Measurements from ENCODE around the gene PDGFC. TPM values are rescaled to one million over a fixed set of nuclear protein-coding genes. Genes with fewer than 3 reads are reported as not detected.
"Not testable (repeated sequence)": the region's sequence is repeated elsewhere in the genome, so short reads cannot be mapped to it uniquely, and the experiment has no call there.

Gene PDGFC
- total RNA-seq, 2 donors from 2014 or later, result 0.40 to 4.8 TPM

- no peaks in the 10 kb centered on the region for H3K9me3 ChIP-seq (ENCODE audit: control insufficient read depth, low read length, poor library complexity, severe bottlenecking)
- H3K36me3 Mint-ChIP-seq (ENCODE audit: low read depth), result no peaks in the 10 kb centered on the region
- no peak overlapping the region for H3K27ac Mint-ChIP-seq
- H3K27me3 Mint-ChIP-seq, result no peaks in the 10 kb centered on the region
- ATAC-seq (no peak), DNase-seq (no peak)
- no peak overlapping the region for H3K4me3 Mint-ChIP-seq
- no peaks in the 10 kb centered on the region for H3K4me1 Mint-ChIP-seq
Measured at GRCh38 chr4:156870131-156870530, 101.5 kb downstream of the PDGFC start.

GRCh38 chr4:156866088-156866487 is 105.5 kb downstream of the PDGFC start:
- H3K4me3 Mint-ChIP-seq; H3K9me3 ChIP-seq (ENCODE audit: control insufficient read depth, low read length, poor library complexity, severe bottlenecking); DNase-seq; H3K4me1 Mint-ChIP-seq; ATAC-seq; H3K27ac Mint-ChIP-seq; H3K27me3 Mint-ChIP-seq; H3K36me3 Mint-ChIP-seq (ENCODE audit: low read depth): not testable (repeated sequence)

- H3K9me3 ChIP-seq (ENCODE audit: control insufficient read depth, low read length, poor library complexity, severe bottlenecking), result no peaks in the 10 kb centered on the region
- Mint-ChIP-seq H3K36me3 (ENCODE audit: low read depth) (no peaks in the 10 kb centered on the region), H3K27ac (no peak overlapping the region), H3K4me1 (no peaks in the 10 kb centered on the region), H3K27me3 (no peaks in the 10 kb centered on the region), H3K4me3 (no peak overlapping the region)
- DNase-seq (no peak), ATAC-seq (no peak)
Measured at GRCh38 chr4:156865451-156865850, 106.1 kb downstream of the PDGFC start.

GRCh38 chr4:156858071-156858470 is 113.5 kb downstream of the PDGFC start:
- Mint-ChIP-seq H3K27me3 (no peaks in the 10 kb centered on the region), H3K4me3 (no peak overlapping the region), H3K4me1 (no peaks in the 10 kb centered on the region)

GRCh38 chr4:156838761-156839160 is 132.8 kb downstream of the PDGFC start:
- no peak for DNase-seq
- no peaks in the 10 kb centered on the region for H3K27me3 Mint-ChIP-seq
- no peaks in the 10 kb centered on the region for H3K4me1 Mint-ChIP-seq
- H3K4me3 Mint-ChIP-seq, result no peak overlapping the region
- H3K9me3 ChIP-seq (ENCODE audit: control insufficient read depth, low read length, poor library complexity, severe bottlenecking), result peaks cover 3% of the 10 kb centered on the region
- H3K27ac Mint-ChIP-seq, result no peak overlapping the region
- no peaks in the 10 kb centered on the region for H3K36me3 Mint-ChIP-seq (ENCODE audit: low read depth)
- ATAC-seq, result no peak

More at GRCh38 chr4:156858071-156858470, 113.5 kb downstream of the PDGFC start:
- no peaks in the 10 kb centered on the region for H3K9me3 ChIP-seq (ENCODE audit: control insufficient read depth, low read length, poor library complexity, severe bottlenecking)
- DNase-seq (no peak), ATAC-seq (no peak)
- Mint-ChIP-seq H3K27ac (no peak overlapping the region), H3K36me3 (ENCODE audit: low read depth) (no peaks in the 10 kb centered on the region)

- no peak for ATAC-seq
Measured at GRCh38 chr4:156837625-156838345, 133.8 kb downstream of the PDGFC start.

GRCh38 chr4:156832886-156833285 is 138.7 kb downstream of the PDGFC start:
- no peaks in the 10 kb centered on the region for H3K36me3 Mint-ChIP-seq (ENCODE audit: low read depth)

More at GRCh38 chr4:156837625-156838345, 133.8 kb downstream of the PDGFC start:
- H3K36me3 Mint-ChIP-seq (ENCODE audit: low read depth), result no peaks in the 10 kb centered on the region
- DNase-seq, result no peak
- no peaks in the 10 kb centered on the region for H3K27me3 Mint-ChIP-seq
- H3K4me3 Mint-ChIP-seq, result no peak overlapping the region
- no peaks in the 10 kb centered on the region for H3K4me1 Mint-ChIP-seq
- no peak overlapping the region for H3K27ac Mint-ChIP-seq
- H3K9me3 ChIP-seq (ENCODE audit: control insufficient read depth, low read length, poor library complexity, severe bottlenecking), result peaks cover 3% of the 10 kb centered on the region

GRCh38 chr4:156830351-156830750 is 141.2 kb downstream of the PDGFC start:
- ATAC-seq, result no peak
- peaks cover 2% of the 10 kb centered on the region for H3K9me3 ChIP-seq (ENCODE audit: control insufficient read depth, low read length, poor library complexity, severe bottlenecking)
- Mint-ChIP-seq H3K27ac (no peak overlapping the region), H3K4me1 (no peaks in the 10 kb centered on the region), H3K36me3 (ENCODE audit: low read depth) (no peaks in the 10 kb centered on the region), H3K4me3 (no peak overlapping the region), H3K27me3 (no peaks in the 10 kb centered on the region)
- no peak for DNase-seq

More at GRCh38 chr4:156832886-156833285, 138.7 kb downstream of the PDGFC start:
- no peaks in the 10 kb centered on the region for H3K27me3 Mint-ChIP-seq
- no peak overlapping the region for H3K4me3 Mint-ChIP-seq
- H3K4me1 Mint-ChIP-seq, result no peaks in the 10 kb centered on the region
- DNase-seq, result no peak
- no peak for ATAC-seq
- H3K27ac Mint-ChIP-seq, result no peak overlapping the region
- no peaks in the 10 kb centered on the region for H3K9me3 ChIP-seq (ENCODE audit: control insufficient read depth, low read length, poor library complexity, severe bottlenecking)

GRCh38 chr4:156829201-156829873 is 142.3 kb downstream of the PDGFC start:
- no peak overlapping the region for H3K27ac Mint-ChIP-seq
- no peak overlapping the region for H3K4me3 Mint-ChIP-seq
- peaks cover 2% of the 10 kb centered on the region for H3K9me3 ChIP-seq (ENCODE audit: control insufficient read depth, low read length, poor library complexity, severe bottlenecking)
- ATAC-seq (no peak), DNase-seq (no peak)
- no peaks in the 10 kb centered on the region for H3K4me1 Mint-ChIP-seq
- no peaks in the 10 kb centered on the region for H3K27me3 Mint-ChIP-seq
- H3K36me3 Mint-ChIP-seq (ENCODE audit: low read depth), result no peaks in the 10 kb centered on the region

- Mint-ChIP-seq H3K27ac (no peak overlapping the region), H3K27me3 (no peaks in the 10 kb centered on the region), H3K36me3 (ENCODE audit: low read depth) (no peaks in the 10 kb centered on the region), H3K4me3 (no peak overlapping the region), H3K4me1 (no peaks in the 10 kb centered on the region)
- H3K9me3 ChIP-seq (ENCODE audit: control insufficient read depth, low read length, poor library complexity, severe bottlenecking), result peaks cover 2% of the 10 kb centered on the region
- ATAC-seq (no peak), DNase-seq (no peak)
Measured at GRCh38 chr4:156827519-156827918, 144.1 kb downstream of the PDGFC start.

GRCh38 chr4:156825074-156825473 is 146.5 kb downstream of the PDGFC start:
- H3K4me3 Mint-ChIP-seq, result no peak overlapping the region
- ATAC-seq (no peak), DNase-seq (no peak)
- no peaks in the 10 kb centered on the region for H3K36me3 Mint-ChIP-seq (ENCODE audit: low read depth)
- peaks cover 2% of the 10 kb centered on the region for H3K9me3 ChIP-seq (ENCODE audit: control insufficient read depth, low read length, poor library complexity, severe bottlenecking)
- H3K27ac Mint-ChIP-seq, result no peak overlapping the region
- no peaks in the 10 kb centered on the region for H3K27me3 Mint-ChIP-seq
- H3K4me1 Mint-ChIP-seq, result no peaks in the 10 kb centered on the region

GRCh38 chr4:156824451-156825060 is 147.0 kb downstream of the PDGFC start:
- ATAC-seq (no peak), DNase-seq (no peak)
- Mint-ChIP-seq H3K36me3 (ENCODE audit: low read depth) (no peaks in the 10 kb centered on the region), H3K4me3 (no peak overlapping the region), H3K27me3 (no peaks in the 10 kb centered on the region), H3K27ac (no peak overlapping the region), H3K4me1 (no peaks in the 10 kb centered on the region)
- H3K9me3 ChIP-seq (ENCODE audit: control insufficient read depth, low read length, poor library complexity, severe bottlenecking), result peaks cover 2% of the 10 kb centered on the region

- DNase-seq (no peak), ATAC-seq (no peak)
- no peaks in the 10 kb centered on the region for H3K36me3 Mint-ChIP-seq (ENCODE audit: low read depth)
- H3K27me3 Mint-ChIP-seq, result no peaks in the 10 kb centered on the region
- H3K4me1 Mint-ChIP-seq, result no peaks in the 10 kb centered on the region
- no peak overlapping the region for H3K4me3 Mint-ChIP-seq
- H3K27ac Mint-ChIP-seq, result no peak overlapping the region
- H3K9me3 ChIP-seq (ENCODE audit: control insufficient read depth, low read length, poor library complexity, severe bottlenecking), result peaks cover 2% of the 10 kb centered on the region
Measured at GRCh38 chr4:156820931-156821330, 150.7 kb downstream of the PDGFC start.
